ENCODE data around the gene RBBP7. TPM values are rescaled to one million over a fixed set of nuclear protein-coding genes. Genes with fewer than 3 reads are reported as not detected.

Gene RBBP7
- total RNA-seq, 1 donor from 2014 or later, result 57.9 TPM

GRCh38 chrX:16848541-16848940, 21.6 kb downstream of the RBBP7 start:
- no peak overlapping the region for H3K4me3 ChIP-seq
- no peaks in the 10 kb centered on the region for H3K9me3 ChIP-seq
- intact Hi-C loops (cut with DNase I), result no loop called here
- DNase-seq (ENCODE audit: extremely low spot score in 2 of 2), result no peak
- no peaks in the 10 kb centered on the region for H3K4me1 ChIP-seq
- no peaks in the 10 kb centered on the region for H3K27me3 ChIP-seq
- no peak overlapping the region for H3K27ac ChIP-seq
- TF ChIP-seq POLR2AphosphoS5 (IDR thresholded peaks at IDR 0.05; ENCODE audit: insufficient read depth in 1 of 2, low read depth in 1 of 2) (no peak), POLR2A (IDR thresholded peaks at IDR 0.05) (no peak)
- TF ChIP-seq, protein P1, sequence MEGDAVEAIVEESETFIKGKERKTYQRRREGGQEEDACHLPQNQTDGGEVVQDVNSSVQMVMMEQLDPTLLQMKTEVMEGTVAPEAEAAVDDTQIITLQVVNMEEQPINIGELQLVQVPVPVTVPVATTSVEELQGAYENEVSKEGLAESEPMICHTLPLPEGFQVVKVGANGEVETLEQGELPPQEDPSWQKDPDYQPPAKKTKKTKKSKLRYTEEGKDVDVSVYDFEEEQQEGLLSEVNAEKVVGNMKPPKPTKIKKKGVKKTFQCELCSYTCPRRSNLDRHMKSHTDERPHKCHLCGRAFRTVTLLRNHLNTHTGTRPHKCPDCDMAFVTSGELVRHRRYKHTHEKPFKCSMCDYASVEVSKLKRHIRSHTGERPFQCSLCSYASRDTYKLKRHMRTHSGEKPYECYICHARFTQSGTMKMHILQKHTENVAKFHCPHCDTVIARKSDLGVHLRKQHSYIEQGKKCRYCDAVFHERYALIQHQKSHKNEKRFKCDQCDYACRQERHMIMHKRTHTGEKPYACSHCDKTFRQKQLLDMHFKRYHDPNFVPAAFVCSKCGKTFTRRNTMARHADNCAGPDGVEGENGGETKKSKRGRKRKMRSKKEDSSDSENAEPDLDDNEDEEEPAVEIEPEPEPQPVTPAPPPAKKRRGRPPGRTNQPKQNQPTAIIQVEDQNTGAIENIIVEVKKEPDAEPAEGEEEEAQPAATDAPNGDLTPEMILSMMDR (IDR thresholded peaks at IDR 0.05), result no peak
- H3K36me3 ChIP-seq, result peaks cover 0 to 33% of the 10 kb centered on the region in 2 donors

DNA sequence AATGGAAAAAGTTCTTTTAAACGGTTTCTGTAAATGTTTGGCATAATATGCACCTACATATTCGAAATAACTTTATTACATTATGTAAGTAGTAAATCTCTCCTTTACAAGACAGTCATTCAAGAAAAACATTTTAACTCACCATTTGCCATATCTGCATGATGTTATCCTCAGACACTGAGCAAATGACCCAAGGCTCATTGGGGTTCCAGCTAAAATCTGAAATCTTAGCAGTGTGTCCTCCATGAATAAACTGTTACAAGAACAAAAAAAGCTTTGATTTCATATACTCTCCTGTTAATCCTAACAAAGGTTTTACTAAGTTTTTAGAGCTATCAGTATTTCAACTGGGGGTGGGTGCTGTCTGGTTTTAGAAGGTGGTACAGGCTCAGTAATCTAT, 24.5 kb downstream of the RBBP7 start:
- H3K36me3 ChIP-seq, result peaks cover 0 to 38% of the 10 kb centered on the region in 2 donors
- intact Hi-C loops (cut with DNase I), result no loop called here

GRCh38 chrX:16843208-16843909, 26.8 kb downstream of the RBBP7 start:
- Histone ChIP-seq H3K4me3 (no peak overlapping the region), H3K27ac (no peak overlapping the region), H3K9me3 (no peaks in the 10 kb centered on the region), H3K36me3 (peaks cover 0 to 46% of the 10 kb centered on the region in 2 donors), H3K27me3 (no peaks in the 10 kb centered on the region), H3K4me1 (peaks cover 6% of the 10 kb centered on the region)
- intact Hi-C loops (cut with DNase I), result no loop called here
- TF ChIP-seq POLR2A (IDR thresholded peaks at IDR 0.05) (no peak), POLR2AphosphoS5 (IDR thresholded peaks at IDR 0.05; ENCODE audit: insufficient read depth in 1 of 2, low read depth in 1 of 2) (no peak)
- TF ChIP-seq, protein P1 (IDR thresholded peaks at IDR 0.05), result no peak
- DNase-seq (ENCODE audit: extremely low spot score in 2 of 2), result no peak

More for the DNA sequence above, 24.5 kb downstream of the RBBP7 start:
- Histone ChIP-seq H3K4me1 (no peaks in the 10 kb centered on the region), H3K27me3 (no peaks in the 10 kb centered on the region), H3K27ac (no peak overlapping the region), H3K9me3 (no peaks in the 10 kb centered on the region), H3K4me3 (no peak overlapping the region)
- no peak for DNase-seq (ENCODE audit: extremely low spot score in 2 of 2)
- no peak for TF ChIP-seq POLR2AphosphoS5 (IDR thresholded peaks at IDR 0.05; ENCODE audit: insufficient read depth in 1 of 2, low read depth in 1 of 2)
- TF ChIP-seq, protein P1 (IDR thresholded peaks at IDR 0.05), result no peak
- no peak for TF ChIP-seq POLR2A (IDR thresholded peaks at IDR 0.05)

DNA sequence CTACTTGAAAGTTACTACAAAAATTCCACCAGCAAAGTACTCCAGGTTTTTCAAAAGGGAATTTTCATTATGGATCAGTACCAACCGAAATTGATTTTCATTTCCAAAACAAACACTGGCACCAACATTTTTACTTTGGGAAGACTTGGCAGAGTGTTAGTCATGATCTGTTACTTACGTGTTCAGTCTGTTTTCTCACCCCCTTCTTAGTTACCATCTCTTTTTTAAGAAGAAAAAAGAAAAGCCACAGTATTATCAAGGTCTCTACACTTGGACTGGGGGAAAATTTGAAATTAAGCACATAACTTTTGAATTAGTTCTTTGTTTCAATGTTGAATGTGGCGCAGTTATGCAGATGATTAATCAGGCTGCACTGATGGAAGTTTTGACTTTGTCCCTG, 27.5 kb downstream of the RBBP7 start:
- intact Hi-C loops (cut with DNase I), result no loop called here
- peaks cover 6% of the 10 kb centered on the region for H3K4me1 ChIP-seq
- no peaks in the 10 kb centered on the region for H3K27me3 ChIP-seq
- peaks cover 0 to 52% of the 10 kb centered on the region in 2 donors for H3K36me3 ChIP-seq
- TF ChIP-seq POLR2A (IDR thresholded peaks at IDR 0.05) (no peak), POLR2AphosphoS5 (IDR thresholded peaks at IDR 0.05; ENCODE audit: insufficient read depth in 1 of 2, low read depth in 1 of 2) (no peak)
- TF ChIP-seq, protein P1 (IDR thresholded peaks at IDR 0.05), result no peak
- no peak overlapping the region for H3K27ac ChIP-seq
- no peak for DNase-seq (ENCODE audit: extremely low spot score in 2 of 2)
- H3K9me3 ChIP-seq, result no peaks in the 10 kb centered on the region
- no peak overlapping the region for H3K4me3 ChIP-seq

GRCh38 chrX:16839852-16840460, 30.2 kb downstream of the RBBP7 start:
- Histone ChIP-seq H3K27me3 (no peaks in the 10 kb centered on the region), H3K9me3 (no peaks in the 10 kb centered on the region), H3K4me1 (peaks cover 6% of the 10 kb centered on the region), H3K27ac (no peak overlapping the region), H3K4me3 (no peak overlapping the region), H3K36me3 (peaks cover 0 to 49% of the 10 kb centered on the region in 2 donors)
- intact Hi-C loops (cut with DNase I), result no loop called here
- no peak for DNase-seq (ENCODE audit: extremely low spot score in 2 of 2)
- TF ChIP-seq POLR2AphosphoS5 (IDR thresholded peaks at IDR 0.05; ENCODE audit: insufficient read depth in 1 of 2, low read depth in 1 of 2) (no peak), POLR2A (IDR thresholded peaks at IDR 0.05) (no peak)
- TF ChIP-seq, protein P1 (IDR thresholded peaks at IDR 0.05), result no peak

Measured in vagina (tissue), 2 donors.